Hepatocyte (in vitro differentiated cells): ENCODE data around the gene PRCD.

Source experiments
- CTCF ChIP-seq: fragments of 200-600 bp; sonication (generic); IDR thresholded peaks from 2 replicates; pipeline ENCODE4 v1.5.1; 2016; ENCODE audit warnings: antibody characterized with exemption, mild to moderate bottlenecking; ENCODE audit not compliant: poor library complexity
- EZH2 ChIP-seq: fragments of 200-600 bp; sonication (generic); IDR thresholded peaks from 2 replicates; pipeline ENCODE4 v1.6.1; 2016; ENCODE audit warnings: antibody characterized with exemption, mild to moderate bottlenecking, borderline replicate concordance
- EZH2phosphoT487 ChIP-seq: fragments of 200-600 bp; sonication (generic); IDR thresholded peaks from one replicate; pipeline ENCODE4 v1.6.1; 2018; ENCODE audit warnings: antibody characterized with exemption, mild to moderate bottlenecking, low read depth, moderate library complexity; ENCODE audit not compliant: unreplicated experiment, severe bottlenecking

GRCh38 chr17:76567634-76568432 is 28.0 kb downstream of the PRCD start:
- TF ChIP-seq CTCF = no peak
- TF ChIP-seq EZH2 = no peak
- TF ChIP-seq EZH2phosphoT487 = no peak
